Osteocyte (in vitro differentiated cells): ENCODE data around the gene SELENOT. TPM values are rescaled to one million over a fixed set of nuclear protein-coding genes. Genes with fewer than 3 reads are reported as not detected.

Experiments
- DNase-seq: peaks from one replicate; pipeline ENCODE4 v3.0.0; 2021; ENCODE audit warnings: mixed read lengths; ENCODE audit not compliant: unreplicated experiment; ENCODE audit errors: extremely low spot score
- H3K27ac Mint-ChIP-seq: one replicate; pipeline ENCODE4 v1.8.0; 2021; ENCODE audit warnings: mild to moderate bottlenecking, mixed read lengths; ENCODE audit not compliant: unreplicated experiment
- H3K27me3 Mint-ChIP-seq: one replicate; pipeline ENCODE4 v1.8.0; 2021; ENCODE audit warnings: mixed read lengths; ENCODE audit not compliant: unreplicated experiment
- H3K36me3 Mint-ChIP-seq: one replicate; pipeline ENCODE4 v1.8.0; 2021; ENCODE audit warnings: mixed read lengths; ENCODE audit not compliant: unreplicated experiment
- H3K4me1 Mint-ChIP-seq: one replicate; pipeline ENCODE4 v1.8.0; 2021; ENCODE audit warnings: mixed read lengths; ENCODE audit not compliant: unreplicated experiment
- H3K4me3 Mint-ChIP-seq: one replicate; pipeline ENCODE4 v1.8.0; 2021; ENCODE audit warnings: mild to moderate bottlenecking, moderate library complexity, mixed read lengths; ENCODE audit not compliant: unreplicated experiment
- H3K9me3 Mint-ChIP-seq: one replicate; pipeline ENCODE4 v1.8.0; 2021; ENCODE audit warnings: mixed read lengths; ENCODE audit not compliant: unreplicated experiment
- total RNA-seq: library from RNA; stranded (reverse); gene quantifications from 2 replicates; pipeline ENCODE4 v1.2.1, GENCODE V29; 2021
- TF ChIP-seq, protein P1 (sequence below): fragments of 200-600 bp; sonication (generic); IDR thresholded peaks from 2 replicates; pipeline ENCODE4 v1.5.0; 2021; ENCODE audit warnings: antibody characterized with exemption, mild to moderate bottlenecking, moderate library complexity

Gene SELENOT
- total RNA-seq, 1 donor from 2014 or later, result 76.1 TPM

DNA sequence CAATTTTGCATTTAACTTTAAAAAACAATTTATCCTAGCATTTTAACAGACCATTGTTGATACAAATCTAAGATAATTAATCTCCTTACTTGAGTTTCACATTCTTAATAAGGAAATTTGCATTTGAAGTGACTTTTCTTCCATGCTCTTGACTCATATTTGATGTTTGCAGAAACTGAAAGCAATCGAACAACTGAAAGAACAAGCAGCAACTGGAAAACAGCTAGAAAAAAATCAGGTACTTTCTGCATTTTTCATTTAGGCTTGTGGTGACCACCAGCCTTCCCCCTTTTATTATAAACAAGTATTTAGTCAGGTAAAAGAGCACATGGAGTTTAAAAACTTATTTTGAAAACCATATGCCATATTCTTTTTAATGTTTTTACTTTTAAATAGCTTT lies 20.1 kb upstream of the SELENOT start:
- peaks cover 29% of the 10 kb centered on the region for H3K36me3 Mint-ChIP-seq
- DNase-seq, result no peak
- no peak overlapping the region for H3K27ac Mint-ChIP-seq
- no peaks in the 10 kb centered on the region for H3K27me3 Mint-ChIP-seq
- H3K4me1 Mint-ChIP-seq, result no peaks in the 10 kb centered on the region
- TF ChIP-seq, protein P1, sequence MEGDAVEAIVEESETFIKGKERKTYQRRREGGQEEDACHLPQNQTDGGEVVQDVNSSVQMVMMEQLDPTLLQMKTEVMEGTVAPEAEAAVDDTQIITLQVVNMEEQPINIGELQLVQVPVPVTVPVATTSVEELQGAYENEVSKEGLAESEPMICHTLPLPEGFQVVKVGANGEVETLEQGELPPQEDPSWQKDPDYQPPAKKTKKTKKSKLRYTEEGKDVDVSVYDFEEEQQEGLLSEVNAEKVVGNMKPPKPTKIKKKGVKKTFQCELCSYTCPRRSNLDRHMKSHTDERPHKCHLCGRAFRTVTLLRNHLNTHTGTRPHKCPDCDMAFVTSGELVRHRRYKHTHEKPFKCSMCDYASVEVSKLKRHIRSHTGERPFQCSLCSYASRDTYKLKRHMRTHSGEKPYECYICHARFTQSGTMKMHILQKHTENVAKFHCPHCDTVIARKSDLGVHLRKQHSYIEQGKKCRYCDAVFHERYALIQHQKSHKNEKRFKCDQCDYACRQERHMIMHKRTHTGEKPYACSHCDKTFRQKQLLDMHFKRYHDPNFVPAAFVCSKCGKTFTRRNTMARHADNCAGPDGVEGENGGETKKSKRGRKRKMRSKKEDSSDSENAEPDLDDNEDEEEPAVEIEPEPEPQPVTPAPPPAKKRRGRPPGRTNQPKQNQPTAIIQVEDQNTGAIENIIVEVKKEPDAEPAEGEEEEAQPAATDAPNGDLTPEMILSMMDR, result no peak
- H3K9me3 Mint-ChIP-seq, result no peaks in the 10 kb centered on the region
- no peak overlapping the region for H3K4me3 Mint-ChIP-seq

DNA sequence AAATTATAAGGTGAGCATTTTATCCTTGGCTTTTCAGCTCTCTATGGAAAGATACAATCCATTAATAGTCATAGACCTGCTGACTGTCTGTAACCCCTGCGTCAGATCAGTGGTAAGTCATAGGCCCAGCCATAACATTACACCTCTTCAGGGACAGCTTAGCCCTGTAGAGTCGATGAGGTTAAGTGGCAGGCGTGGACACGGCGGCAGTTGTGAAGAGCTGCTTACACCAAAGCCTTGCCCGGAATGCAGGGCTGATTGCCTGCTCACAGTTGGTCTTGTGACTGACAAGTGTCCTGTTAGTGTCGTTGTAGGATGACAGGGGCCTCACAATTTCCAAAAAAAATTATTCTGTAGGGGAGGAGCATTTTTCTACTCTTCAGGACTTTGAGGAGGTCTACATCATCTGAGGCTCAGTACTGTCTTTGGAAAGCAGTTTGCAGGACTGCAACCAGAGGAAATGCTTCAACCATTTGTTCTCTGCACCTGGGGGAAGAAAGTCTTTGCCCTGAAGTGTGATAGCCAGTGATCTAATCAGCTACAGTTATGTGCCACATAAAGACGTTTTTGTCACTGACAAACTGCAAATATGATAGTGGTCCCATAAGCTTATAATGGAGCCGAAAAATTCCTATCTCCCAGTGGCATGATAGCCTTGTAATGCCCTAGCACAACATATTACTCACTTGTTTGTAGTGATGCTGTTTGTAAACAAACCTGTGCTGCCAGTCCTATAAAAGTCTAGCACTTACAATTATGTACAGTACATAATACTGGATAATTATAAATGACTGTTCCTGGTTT lies 14.9 kb upstream of the SELENOT start:
- TF ChIP-seq, protein P1, result no peak
- H3K27ac Mint-ChIP-seq, result no peak overlapping the region
- no peak overlapping the region for H3K4me3 Mint-ChIP-seq
- DNase-seq, result no peak
- no peaks in the 10 kb centered on the region for H3K4me1 Mint-ChIP-seq
- H3K36me3 Mint-ChIP-seq, result peaks cover 10% of the 10 kb centered on the region
- no peaks in the 10 kb centered on the region for H3K9me3 Mint-ChIP-seq
- H3K27me3 Mint-ChIP-seq, result no peaks in the 10 kb centered on the region

DNA sequence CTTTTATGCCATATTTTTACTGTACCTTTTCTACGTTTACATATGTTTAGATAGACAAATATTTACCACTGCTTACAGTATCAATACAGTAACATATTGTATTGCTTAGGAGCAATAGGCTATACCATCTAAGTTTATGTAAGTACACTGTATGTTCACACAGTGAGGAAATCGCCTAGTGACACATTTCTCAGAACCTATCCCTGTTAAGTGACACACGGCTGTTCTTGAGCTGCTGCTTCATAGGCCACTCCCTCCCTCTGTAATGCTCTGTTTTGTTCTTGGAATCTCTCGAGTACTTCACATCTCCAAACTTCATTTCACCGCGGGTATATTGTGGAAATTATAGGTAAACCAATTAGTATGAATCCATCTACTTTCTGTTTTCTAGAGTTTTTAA lies 13.4 kb upstream of the SELENOT start:
- H3K4me3 Mint-ChIP-seq, result no peak overlapping the region
- H3K36me3 Mint-ChIP-seq, result peaks cover 7% of the 10 kb centered on the region
- H3K27ac Mint-ChIP-seq, result no peak overlapping the region
- no peak for DNase-seq
- no peaks in the 10 kb centered on the region for H3K4me1 Mint-ChIP-seq
- H3K9me3 Mint-ChIP-seq, result no peaks in the 10 kb centered on the region
- no peaks in the 10 kb centered on the region for H3K27me3 Mint-ChIP-seq
- TF ChIP-seq, protein P1, result no peak

DNA sequence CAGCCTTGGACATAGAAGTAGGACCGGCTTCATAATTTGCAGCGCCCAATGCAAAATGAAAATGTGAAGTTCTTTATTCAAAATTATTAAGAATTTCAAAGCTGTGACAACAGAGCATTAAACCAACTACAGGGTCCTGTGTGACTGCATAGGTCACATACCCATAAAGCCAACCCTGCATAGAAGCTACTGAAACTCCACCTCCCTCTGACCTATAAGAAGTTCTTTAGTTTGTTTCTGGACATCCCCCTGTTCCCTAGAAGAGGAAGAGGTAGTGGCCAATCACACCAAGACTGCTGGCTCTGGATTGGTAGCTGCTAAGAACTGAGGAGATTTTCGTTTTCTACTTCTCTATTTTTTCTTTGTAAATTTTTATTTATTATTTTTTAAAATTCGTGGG lies 9.0 kb upstream of the SELENOT start:
- TF ChIP-seq, protein P1, result no peak
- H3K4me3 Mint-ChIP-seq, result no peak overlapping the region
- no peaks in the 10 kb centered on the region for H3K27me3 Mint-ChIP-seq
- DNase-seq, result no peak
- H3K36me3 Mint-ChIP-seq, result no peaks in the 10 kb centered on the region
- no peaks in the 10 kb centered on the region for H3K9me3 Mint-ChIP-seq
- H3K27ac Mint-ChIP-seq, result no peak overlapping the region
- peaks cover under 1% of the 10 kb centered on the region for H3K4me1 Mint-ChIP-seq

DNA sequence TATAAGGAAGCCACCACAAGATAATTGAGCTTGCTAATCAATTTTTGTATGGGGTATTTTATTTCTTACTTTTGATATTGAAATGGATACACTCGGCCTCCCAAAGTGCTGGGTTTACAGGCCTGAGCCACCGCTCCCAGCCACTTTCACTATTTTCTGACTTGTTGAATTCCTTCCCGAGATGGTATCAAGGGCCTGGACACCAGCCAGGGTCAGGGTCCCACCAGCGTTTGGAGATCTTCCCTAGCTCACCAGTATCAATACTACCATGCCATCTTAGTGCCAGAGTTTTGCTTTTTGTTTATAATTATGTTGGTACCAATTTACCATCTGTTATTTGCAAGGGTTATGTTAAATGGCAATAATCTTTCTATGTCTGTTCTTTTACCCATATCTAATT lies 5.5 kb upstream of the SELENOT start:
- TF ChIP-seq, protein P1, result no peak
- Mint-ChIP-seq H3K27me3 (no peaks in the 10 kb centered on the region), H3K4me1 (peaks cover 22% of the 10 kb centered on the region), H3K9me3 (no peaks in the 10 kb centered on the region), H3K27ac (no peak overlapping the region), H3K36me3 (no peaks in the 10 kb centered on the region), H3K4me3 (no peak overlapping the region)
- no peak for DNase-seq
